GM19455 (cell line): Measurements from ENCODE around the gene MTX3.

ENCODE experiments used
- ATAC-seq: cut with Tn5 transposase; IDR thresholded peaks from one replicate; pipeline ENCODE4 v1.9.1; 2021; ENCODE audit not compliant: unreplicated experiment

MTX3 gene

GRCh38 chr5:79936646-79937216 lies 54.3 kb downstream of the MTX3 start:
- ATAC-seq, result no peak

DNA sequence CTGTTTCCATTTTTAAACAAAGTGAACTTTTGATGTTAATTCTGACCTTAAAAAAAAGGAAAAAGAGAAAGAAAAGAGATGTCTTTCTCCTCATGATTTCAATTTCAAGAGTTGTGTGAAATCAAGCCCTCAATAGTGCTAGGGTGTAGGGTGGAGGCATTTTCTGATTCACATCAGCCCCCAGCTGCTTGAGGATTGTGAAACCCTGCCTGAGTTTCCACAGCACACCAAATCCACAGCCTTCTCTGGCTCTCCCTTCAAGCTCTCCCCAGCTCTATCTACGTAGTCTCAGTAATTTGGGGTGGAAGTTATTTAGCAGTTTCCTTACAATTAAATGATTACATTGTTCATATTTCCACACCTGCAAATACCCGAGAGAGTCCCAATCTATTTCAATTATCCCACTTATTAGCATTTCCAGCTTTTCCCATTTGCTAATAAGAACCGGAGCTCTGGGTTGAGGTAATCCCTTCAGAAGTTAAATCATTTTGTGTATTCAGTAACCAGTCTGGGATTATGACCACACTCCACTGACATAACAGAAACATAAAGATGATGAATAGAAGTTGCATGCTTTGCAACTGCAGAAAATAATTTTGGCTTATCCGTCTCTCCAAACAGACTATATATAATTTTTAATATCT lies 54.9 kb downstream of the MTX3 start:
- no peak for ATAC-seq

DNA sequence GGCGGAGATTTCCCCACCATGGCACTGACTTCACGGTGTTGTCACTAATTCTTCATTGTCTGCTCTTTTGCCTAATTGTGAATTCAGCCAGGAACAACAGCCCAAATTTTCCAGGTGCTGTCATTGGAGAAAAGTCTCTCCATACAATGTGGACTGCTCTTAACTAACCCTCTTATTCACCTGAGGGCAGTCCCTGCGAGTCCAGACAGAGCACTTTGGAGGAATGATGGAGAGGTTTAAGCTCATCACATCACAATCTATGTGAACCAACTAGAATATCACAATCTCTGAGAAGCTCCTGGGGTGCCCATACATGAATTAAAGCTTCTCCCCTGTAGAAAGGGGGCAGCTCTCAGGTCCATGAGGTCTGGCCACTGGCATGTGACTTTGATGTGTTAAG lies 56.4 kb downstream of the MTX3 start:
- no peak for ATAC-seq

DNA sequence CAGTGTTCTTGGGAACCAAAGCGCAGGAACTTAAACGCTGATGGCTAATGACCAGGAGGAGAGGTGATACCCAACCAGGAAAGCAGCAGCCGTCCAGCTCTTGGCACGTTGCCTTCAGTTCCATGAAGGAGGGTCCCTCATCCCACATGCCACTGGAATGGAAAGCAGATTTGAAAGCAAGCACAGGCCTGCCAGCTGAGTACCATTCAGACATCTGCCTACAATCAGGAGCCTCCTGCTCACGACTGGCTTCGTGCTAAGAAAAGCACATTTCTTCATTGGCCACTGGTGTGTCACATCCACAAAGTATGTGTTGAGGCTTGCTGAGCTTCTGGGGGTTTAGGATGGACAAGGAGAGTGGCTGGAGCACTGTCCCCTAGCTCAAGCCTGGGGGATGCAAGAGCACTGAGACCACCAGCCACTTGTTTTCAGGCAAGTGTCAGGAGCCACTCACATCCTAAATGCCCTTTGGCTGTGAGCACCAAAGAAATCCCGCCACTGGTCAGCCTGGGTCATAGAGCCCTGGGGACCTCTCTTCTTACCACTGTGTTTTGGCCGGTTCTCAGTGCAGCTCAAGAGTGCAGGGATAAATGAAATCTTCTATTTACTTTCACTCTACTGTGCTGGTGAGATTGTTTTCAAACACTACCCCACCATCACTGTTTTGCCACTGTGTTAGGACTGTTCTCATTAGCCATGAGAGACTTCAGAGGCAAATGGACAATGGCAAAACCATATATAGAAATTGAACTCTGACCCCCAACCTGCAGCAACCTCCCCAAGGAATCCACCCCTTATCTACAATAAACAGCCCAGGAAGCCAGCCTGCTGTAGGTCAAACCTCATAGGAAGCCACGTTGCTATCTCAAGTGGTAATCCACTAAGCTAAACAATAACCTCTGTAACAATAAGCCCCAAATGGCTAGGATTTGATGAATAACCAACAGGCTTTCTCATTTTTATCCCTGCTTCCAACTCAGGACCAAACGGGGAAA lies 58.3 kb downstream of the MTX3 start:
- ATAC-seq, result no peak

DNA sequence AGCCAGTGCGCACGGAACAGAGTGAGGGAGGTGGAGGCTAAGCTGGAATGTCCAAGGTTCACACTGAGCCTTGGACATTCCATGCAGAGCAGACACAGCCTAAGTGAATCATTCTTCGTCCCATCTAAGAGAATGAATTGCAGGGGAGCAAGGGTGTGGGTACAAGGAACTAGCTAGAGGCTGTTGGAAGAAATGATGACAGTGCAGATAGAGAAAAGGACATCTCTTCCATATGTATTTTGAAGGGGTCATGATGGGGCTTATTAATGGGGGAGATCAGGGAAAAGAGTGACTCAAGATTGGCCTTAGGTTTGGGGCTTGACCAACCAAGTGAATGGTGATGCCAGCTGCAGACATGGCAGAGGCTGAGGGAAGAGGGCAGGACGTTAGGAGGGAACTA lies 59.2 kb downstream of the MTX3 start:
- no peak for ATAC-seq

GRCh38 chr5:79931409-79931808 lies 59.7 kb downstream of the MTX3 start:
- no peak for ATAC-seq

DNA sequence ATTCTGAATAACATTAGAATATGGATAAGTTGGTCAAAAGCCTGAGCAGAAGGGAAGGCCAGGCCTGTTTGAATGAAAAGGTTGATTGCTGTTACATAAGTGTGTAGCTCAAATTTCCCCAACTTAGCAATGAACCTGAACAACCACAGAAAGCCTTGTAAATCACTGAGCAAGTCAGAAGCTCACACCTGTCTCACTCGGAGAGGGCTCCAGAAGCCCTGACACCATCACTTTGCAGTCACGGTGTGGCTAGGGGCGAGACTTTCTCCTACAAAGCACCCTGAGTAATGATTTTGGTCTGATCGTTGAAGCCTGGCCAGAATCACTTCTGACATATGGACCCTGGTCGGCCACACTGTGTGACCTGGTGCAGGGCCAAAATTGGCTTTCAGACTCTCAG lies 62.0 kb downstream of the MTX3 start:
- no peak for ATAC-seq
